H1 (cell line): ENCODE data around the gene RFX6. TPM values are rescaled to one million over a fixed set of nuclear protein-coding genes. Genes with fewer than 3 reads are reported as not detected.

ENCODE experiments used
- CTCF ChIA-PET: fragments of 300-600 bp; sonication (Branson Sonifier 250); formaldehyde crosslinking; loops from one replicate; lab custom pipeline; 2021; ENCODE audit not compliant: partially characterized antibody; lab: Charles Lee
- POLR2A ChIA-PET: fragments of 300-600 bp; sonication (Branson Sonifier 250); formaldehyde crosslinking; loops from one replicate; lab custom pipeline; 2021; ENCODE audit warnings: inconsistent platforms; ENCODE audit not compliant: partially characterized antibody; lab: Charles Lee
- DNase-seq, 2 experiments: peaks; one replicate each; pipeline versions ENCODE4 v3.0.0 to v3.0.0-alpha.2; 2010 to 2022; ENCODE audit warnings: low spot score in 2 of 2, low read depth in 1 of 2, mixed read lengths in 1 of 2
- FAIRE-seq: peaks from 2 replicates; lab custom pipeline; 2011; peaks lifted over from hg19 to GRCh38; lab: Jason Lieb, UNC
- H2AFZ ChIP-seq: 2 replicates; pipeline ENCODE4 v1.8.1; 2012; ENCODE audit warnings: low read length, inconsistent platforms
- H2AK5ac ChIP-seq: 2 replicates; pipeline ENCODE4 v1.6.1; 2013; ENCODE audit warnings: low read depth, low read length
- H2BK120ac ChIP-seq: replicated peaks from 2 replicates; pipeline ENCODE3; 2013; ENCODE audit warnings: low read depth, low read length, inconsistent platforms
- H2BK12ac ChIP-seq: 2 replicates; pipeline ENCODE4 v1.6.1; 2013; ENCODE audit warnings: low read depth, low read length
- H2BK15ac ChIP-seq: 2 replicates; pipeline ENCODE4 v1.6.1; 2013; ENCODE audit warnings: low read length
- H2BK20ac ChIP-seq: 2 replicates; pipeline ENCODE4 v1.6.1; 2013; ENCODE audit warnings: low read length
- H2BK5ac ChIP-seq: 2 replicates; pipeline ENCODE4 v1.6.1; 2013; ENCODE audit warnings: low read depth, low read length
- H3K14ac ChIP-seq: 2 replicates; pipeline ENCODE4 v1.6.1; 2013; ENCODE audit warnings: inconsistent platforms; ENCODE audit not compliant: insufficient read length
- H3K18ac ChIP-seq: 2 replicates; pipeline ENCODE4 v1.6.1; 2013; ENCODE audit warnings: low read length; ENCODE audit errors: extremely low read depth
- H3K23ac ChIP-seq: 2 replicates; pipeline ENCODE4 v1.6.1; 2013; ENCODE audit warnings: inconsistent platforms; ENCODE audit not compliant: insufficient read length
- H3K23me2 ChIP-seq: 2 replicates; pipeline ENCODE4 v1.6.1; 2013; ENCODE audit warnings: low read depth, low read length
- H3K27ac ChIP-seq: 2 replicates; pipeline ENCODE4 v1.6.1; 2011; ENCODE audit warnings: low read depth, low read length, inconsistent platforms
- H3K27me3 ChIP-seq, 4 experiments: replicated peaks in 1 of 4; 1 replicate in 1 of 4; 2 replicates in 3 of 4; pipeline versions ENCODE4 v1.6.1 to v1.8.1; 2011 to 2013; ENCODE audit warnings: low read length in 3 of 4, mild to moderate bottlenecking in 3 of 4, inconsistent platforms in 2 of 4, mixed read lengths in 2 of 4, moderate library complexity in 1 of 4; ENCODE audit not compliant: control insufficient read depth in 3 of 4, insufficient read depth in 3 of 4; ENCODE audit errors: extremely low read depth in 1 of 4
- H3K36me3 ChIP-seq, 4 experiments: 2 replicates each; pipeline versions ENCODE4 v1.6.1 to v1.8.1; 2011 to 2013; ENCODE audit warnings: mild to moderate bottlenecking in 4 of 4, low read length in 3 of 4, moderate library complexity in 2 of 4, control low read depth in 1 of 4, inconsistent platforms in 1 of 4; ENCODE audit not compliant: insufficient read depth in 4 of 4, control insufficient read depth in 2 of 4
- H3K4ac ChIP-seq: replicated peaks from 2 replicates; pipeline ENCODE3; 2013; ENCODE audit warnings: low read length, low read depth, mixed read lengths, inconsistent platforms; ENCODE audit not compliant: insufficient read length
- H3K4me1 ChIP-seq, 4 experiments: replicated peaks in 1 of 4; 1 replicate in 1 of 4; 2 replicates in 3 of 4; pipeline versions ENCODE4 v1.6.1 to v1.8.1; 2011 to 2013; ENCODE audit warnings: low read length in 3 of 4, inconsistent platforms in 2 of 4, mixed read lengths in 1 of 4; ENCODE audit not compliant: insufficient read depth in 4 of 4, control insufficient read depth in 3 of 4
- H3K4me2 ChIP-seq, 2 experiments: 2 replicates each; pipeline versions ENCODE4 v1.6.1 to v1.8.1; 2011 to 2013; ENCODE audit warnings: low read depth in 2 of 2, low read length in 2 of 2, control low read depth in 1 of 2, inconsistent platforms in 1 of 2, mild to moderate bottlenecking in 1 of 2; ENCODE audit not compliant: insufficient read depth in 1 of 2
- H3K4me3 ChIP-seq, 4 experiments: fragments of 200-600, 300-600 bp in 1 of 4; sonication (generic), shearing (Covaris generic), sonication (Bioruptor Twin) in 1 of 4; 2 replicates each; pipeline versions ENCODE4 v1.5.1 to v1.8.1; 2011 to 2016; ENCODE audit warnings: low read length in 4 of 4, low read depth in 3 of 4, control low read depth in 2 of 4, inconsistent platforms in 2 of 4, mild to moderate bottlenecking in 2 of 4, mixed read lengths in 1 of 4, moderate library complexity in 1 of 4; ENCODE audit not compliant: insufficient read depth in 2 of 4; ENCODE audit errors: extremely low read depth in 1 of 4
- H3K56ac ChIP-seq: replicated peaks from 2 replicates; pipeline ENCODE3; 2013; ENCODE audit warnings: low read depth, mild to moderate bottlenecking, mixed read lengths, low read length, inconsistent platforms; ENCODE audit not compliant: insufficient read length
- H3K79me1 ChIP-seq: 2 replicates; pipeline ENCODE4 v1.6.1; 2013; ENCODE audit warnings: low read depth, low read length, control low read depth
- H3K79me2 ChIP-seq, 2 experiments: 2 replicates each; pipeline versions ENCODE4 v1.6.1 to v1.8.1; 2012 to 2013; ENCODE audit warnings: low read length in 2 of 2, mild to moderate bottlenecking in 2 of 2, inconsistent platforms in 1 of 2; ENCODE audit not compliant: insufficient read depth in 2 of 2, control insufficient read depth in 1 of 2
- H3K9ac ChIP-seq, 4 experiments: replicated peaks in 1 of 4; 1 replicate in 1 of 4; 2 replicates in 3 of 4; pipeline versions ENCODE4 v1.6.1 to v1.8.1; 2011 to 2013; ENCODE audit warnings: low read depth in 3 of 4, low read length in 3 of 4, control low read depth in 2 of 4, mild to moderate bottlenecking in 2 of 4, moderate library complexity in 2 of 4, inconsistent platforms in 1 of 4; ENCODE audit errors: extremely low read depth in 1 of 4
- H3K9me3 ChIP-seq, 2 experiments: 2 replicates each; pipeline versions ENCODE4 v1.6.1 to v1.8.1; 2012 to 2013; ENCODE audit warnings: mild to moderate bottlenecking in 2 of 2, moderate library complexity in 2 of 2, control low read depth in 1 of 2, inconsistent platforms in 1 of 2, low read depth in 1 of 2, low read length in 1 of 2, mixed read lengths in 1 of 2; ENCODE audit not compliant: insufficient read depth in 2 of 2
- H4K20me1 ChIP-seq, 2 experiments: replicated peaks in 1 of 2; 2 replicates each; pipeline versions ENCODE3 to v1.8.1; 2011 to 2013; ENCODE audit warnings: inconsistent platforms in 2 of 2, low read length in 2 of 2, mild to moderate bottlenecking in 1 of 2; ENCODE audit not compliant: insufficient read depth in 2 of 2, control insufficient read depth in 1 of 2
- H4K5ac ChIP-seq: 2 replicates; pipeline ENCODE4 v1.6.1; 2013; ENCODE audit warnings: low read length, low read depth, mixed read lengths, inconsistent platforms; ENCODE audit not compliant: insufficient read length
- H4K8ac ChIP-seq: 2 replicates; pipeline ENCODE4 v1.8.0; 2013; ENCODE audit warnings: mild to moderate bottlenecking, moderate library complexity, low read length, inconsistent platforms; ENCODE audit not compliant: insufficient read depth; ENCODE audit errors: extremely low read depth
- H4K91ac ChIP-seq: replicated peaks from 2 replicates; pipeline ENCODE3; 2013; ENCODE audit warnings: low read length, mixed read lengths, inconsistent platforms; ENCODE audit not compliant: insufficient read length
- ATF3 ChIP-seq: IDR thresholded peaks from 2 replicates; pipeline ENCODE4 v1.6.1; 2011; ENCODE audit warnings: low read depth, mild to moderate bottlenecking, low read length; ENCODE audit not compliant: insufficient read depth
- WGBS, 2 experiments: shearing (Covaris generic) in 1 of 2; methylation state at CpG; one replicate each; pipeline versions ENCODE4 v1.1.6 to v1.1.7; 2013 to 2015; ENCODE audit warnings: low lambda C conversion rate in 2 of 2, mixed read lengths in 2 of 2, inconsistent platforms in 1 of 2, low coverage in 1 of 2, missing lambda C conversion rate in 1 of 2; ENCODE audit not compliant: insufficient replicate concordance in 2 of 2, insufficient coverage in 1 of 2, insufficient read length in 1 of 2; ENCODE audit errors: extremely low coverage in 1 of 2, missing lambda C conversion rate in 1 of 2; 5-methylcytosine and 5-hydroxymethylcytosine counted together
- polyA plus RNA-seq, 7 experiments: library from polyadenylated mRNA; depleted of rRNA in 3 of 7; stranded (reverse) in 5 of 7; unstranded in 2 of 7; fragments of >200 nt in 5 of 7; fragments of 200-250 nt in 2 of 7; gene quantifications; 1 replicate in 5 of 7; 2 replicates in 1 of 7; 4 replicates in 1 of 7; pipeline versions ENCODE4 v1.2.1 to v1.2.3, GENCODE V29; 2011 to 2013; ENCODE audit warnings: missing spikeins in 2 of 7, mixed read lengths in 2 of 7
- total RNA-seq: library from RNA; stranded (reverse); fragmentation: NEBNext Ultra II Directional; extraction: Animal tissue kit (Norgen Biotek cat#: 25700); gene quantifications from 2 replicates; pipeline ENCODE4 v1.2.1, GENCODE V29; 2021

RFX6 gene
- total and polyA plus RNA-seq, 2 of the 8 experiments (the other 6 are each of a cell fraction or from before 2014, with no cell fraction given) = not detected

GRCh38 chr6:116883005-116883404 lies 6.0 kb downstream of the RFX6 start:
- no peak overlapping the region for H3K9ac ChIP-seq
- POLR2A ChIA-PET = interaction anchor here (0.8 kb wide), 1 partner anchor 12 kb away, joined by 3 read pairs; no protein-coding TSS in a partner anchor
- no peak for FAIRE-seq

More at GRCh38 chr6:116883005-116883404, 6.0 kb downstream of the RFX6 start:
- Histone ChIP-seq H4K5ac (no peak overlapping the region), H4K8ac (no peak overlapping the region), H3K14ac (no peak overlapping the region), H2AFZ (no peak overlapping the region), H2BK12ac (no peak overlapping the region), H3K79me2 (no peaks in the 10 kb centered on the region), H2AK5ac (no peak overlapping the region), H2BK15ac (no peak overlapping the region), H3K36me3 (no peaks in the 10 kb centered on the region), H2BK20ac (no peak overlapping the region), H3K23me2 (no peaks in the 10 kb centered on the region), H3K23ac (no peak overlapping the region), H4K91ac (no peak overlapping the region), H3K79me1 (no peaks in the 10 kb centered on the region), H2BK120ac (no peak overlapping the region), H3K56ac (no peak overlapping the region), H3K4me3 (no peak overlapping the region), H3K27ac (no peak overlapping the region), H4K20me1 (no peaks in the 10 kb centered on the region), H3K27me3 (peaks cover 0 to 4% (median 2%) of the 10 kb centered on the region in 4 experiments; a peak in 5 of 7 replicates), H3K18ac (no peak overlapping the region), H3K4me2 (no peak overlapping the region), H3K4me1 (no peaks in the 10 kb centered on the region), H3K4ac (no peak overlapping the region), H2BK5ac (no peak overlapping the region), H3K9me3 (no peaks in the 10 kb centered on the region)
- CTCF ChIA-PET = interaction anchor here (0.8 to 2.0 kb wide), 3 partner anchors 12 to 385 kb away, joined by 5 to 6 read pairs (median 5); no protein-coding TSS in a partner anchor
- no peak for DNase-seq
- no peak for TF ChIP-seq ATF3
- 83% methylated on average over 1 of the region's 1 CpG; no CpG with 5 or more reads in 1 of the 2 experiments for WGBS, 2 experiments
